ENCODE results near the gene OR2H2.

Gene OR2H2

GRCh38 chr6:29631209-29631810 lies 46.4 kb downstream of the OR2H2 start:
- DNase-seq: no peak

- DNase-seq: peak; percentile 45
Observed at GRCh38 chr6:29631860-29632731, 47.2 kb downstream of the OR2H2 start.

- DNase-seq: peak; percentile 73
Observed at GRCh38 chr6:29632789-29633533, 48.0 kb downstream of the OR2H2 start, which contains the start of gene GABBR1. GABBR1 (minus strand) TSS chr6:29633183; CDS start chr6:29632385, 798 bp downstream.

GRCh38 chr6:29633534-29633905 lies 48.6 kb downstream of the OR2H2 start:
- no peak for DNase-seq

- no peak for DNase-seq
Observed at GRCh38 chr6:29637247-29637646, 52.3 kb downstream of the OR2H2 start.
